ENCODE data around the gene RCSD1.

The RCSD1 gene

GRCh38 chr1:167671727-167672511, 41.9 kb downstream of the RCSD1 start:
- DNase-seq (ENCODE audit: insufficient read length, low spot score) (no peak), FAIRE-seq (no peak)
- TF ChIP-seq POLR2AphosphoS5 (IDR thresholded peaks at IDR 0.05; ENCODE audit: low read depth, low read length), result no peak
- no peak for TF ChIP-seq POLR2A (IDR thresholded peaks at IDR 0.05; ENCODE audit: low read depth, low read length)
- TF ChIP-seq PAX5 (IDR thresholded peaks at IDR 0.05; ENCODE audit: insufficient read depth, low read length, severe bottlenecking), result no peak
- TF ChIP-seq POU2F2 (IDR thresholded peaks at IDR 0.05; ENCODE audit: low read depth, low read length), result no peak
- TF ChIP-seq SPI1 (IDR thresholded peaks at IDR 0.05; ENCODE audit: low read depth, low read length), result no peak
- TF ChIP-seq TAF1 (IDR thresholded peaks at IDR 0.05; ENCODE audit: low read depth, low read length), result no peak

GRCh38 chr1:167672831-167673230, 42.8 kb downstream of the RCSD1 start:
- TF ChIP-seq PAX5 (IDR thresholded peaks at IDR 0.05; ENCODE audit: insufficient read depth, low read length, severe bottlenecking) (no peak), SPI1 (IDR thresholded peaks at IDR 0.05; ENCODE audit: low read depth, low read length) (no peak), POLR2A (IDR thresholded peaks at IDR 0.05; ENCODE audit: low read depth, low read length) (no peak), TAF1 (IDR thresholded peaks at IDR 0.05; ENCODE audit: low read depth, low read length) (no peak), POU2F2 (IDR thresholded peaks at IDR 0.05; ENCODE audit: low read depth, low read length) (no peak), POLR2AphosphoS5 (IDR thresholded peaks at IDR 0.05; ENCODE audit: low read depth, low read length) (no peak)
- FAIRE-seq (no peak), DNase-seq (ENCODE audit: insufficient read length, low spot score) (no peak)

GRCh38 chr1:167673265-167673664, 43.2 kb downstream of the RCSD1 start:
- no peak for FAIRE-seq
- DNase-seq (ENCODE audit: insufficient read length, low spot score), result no peak
- TF ChIP-seq SPI1 (IDR thresholded peaks at IDR 0.05; ENCODE audit: low read depth, low read length), result no peak
- TF ChIP-seq POU2F2 (IDR thresholded peaks at IDR 0.05; ENCODE audit: low read depth, low read length), result no peak
- no peak for TF ChIP-seq TAF1 (IDR thresholded peaks at IDR 0.05; ENCODE audit: low read depth, low read length)
- TF ChIP-seq PAX5 (IDR thresholded peaks at IDR 0.05; ENCODE audit: insufficient read depth, low read length, severe bottlenecking), result no peak
- no peak for TF ChIP-seq POLR2A (IDR thresholded peaks at IDR 0.05; ENCODE audit: low read depth, low read length)
- TF ChIP-seq POLR2AphosphoS5 (IDR thresholded peaks at IDR 0.05; ENCODE audit: low read depth, low read length), result no peak

- peak; percentile 16 for FAIRE-seq
Measured at GRCh38 chr1:167674156-167674555, 44.1 kb downstream of the RCSD1 start.

GRCh38 chr1:167675440-167675839, 45.4 kb downstream of the RCSD1 start:
- DNase-seq (ENCODE audit: insufficient read length, low spot score) (no peak), FAIRE-seq (no peak)
- TF ChIP-seq POLR2A (IDR thresholded peaks at IDR 0.05; ENCODE audit: low read depth, low read length), result no peak
- TF ChIP-seq PAX5 (IDR thresholded peaks at IDR 0.05; ENCODE audit: insufficient read depth, low read length, severe bottlenecking), result no peak
- TF ChIP-seq SPI1 (IDR thresholded peaks at IDR 0.05; ENCODE audit: low read depth, low read length), result no peak
- no peak for TF ChIP-seq POU2F2 (IDR thresholded peaks at IDR 0.05; ENCODE audit: low read depth, low read length)
- TF ChIP-seq TAF1 (IDR thresholded peaks at IDR 0.05; ENCODE audit: low read depth, low read length), result no peak
- no peak for TF ChIP-seq POLR2AphosphoS5 (IDR thresholded peaks at IDR 0.05; ENCODE audit: low read depth, low read length)

More at GRCh38 chr1:167674156-167674555, 44.1 kb downstream of the RCSD1 start:
- TF ChIP-seq SPI1 (IDR thresholded peaks at IDR 0.05; ENCODE audit: low read depth, low read length) (no peak), TAF1 (IDR thresholded peaks at IDR 0.05; ENCODE audit: low read depth, low read length) (no peak), POLR2AphosphoS5 (IDR thresholded peaks at IDR 0.05; ENCODE audit: low read depth, low read length) (no peak), POLR2A (IDR thresholded peaks at IDR 0.05; ENCODE audit: low read depth, low read length) (no peak), POU2F2 (IDR thresholded peaks at IDR 0.05; ENCODE audit: low read depth, low read length) (no peak), PAX5 (IDR thresholded peaks at IDR 0.05; ENCODE audit: insufficient read depth, low read length, severe bottlenecking) (no peak)
- no peak for DNase-seq (ENCODE audit: insufficient read length, low spot score)

- TF ChIP-seq PAX5 (IDR thresholded peaks at IDR 0.05; ENCODE audit: insufficient read depth, low read length, severe bottlenecking) (no peak), POU2F2 (IDR thresholded peaks at IDR 0.05; ENCODE audit: low read depth, low read length) (peak; percentile 87)
- peak; percentile 62 for FAIRE-seq
- DNase-seq (ENCODE audit: insufficient read length, low spot score), result no peak
Measured at GRCh38 chr1:167676205-167676915, 46.3 kb downstream of the RCSD1 start.

- peak; percentile 31 for FAIRE-seq
- no peak for TF ChIP-seq POLR2AphosphoS5 (IDR thresholded peaks at IDR 0.05; ENCODE audit: low read depth, low read length)
- peak; percentile 69 for TF ChIP-seq SPI1 (IDR thresholded peaks at IDR 0.05; ENCODE audit: low read depth, low read length)
- DNase-seq (ENCODE audit: insufficient read length, low spot score), result no peak
Measured at GRCh38 chr1:167676916-167677848, 47.1 kb downstream of the RCSD1 start.

- TF ChIP-seq POLR2A (IDR thresholded peaks at IDR 0.05; ENCODE audit: low read depth, low read length), result no peak
- TF ChIP-seq TAF1 (IDR thresholded peaks at IDR 0.05; ENCODE audit: low read depth, low read length), result no peak
- no peak for TF ChIP-seq SPI1 (IDR thresholded peaks at IDR 0.05; ENCODE audit: low read depth, low read length)
- TF ChIP-seq POLR2AphosphoS5 (IDR thresholded peaks at IDR 0.05; ENCODE audit: low read depth, low read length), result no peak
- TF ChIP-seq POU2F2 (IDR thresholded peaks at IDR 0.05; ENCODE audit: low read depth, low read length), result no peak
- no peak for TF ChIP-seq PAX5 (IDR thresholded peaks at IDR 0.05; ENCODE audit: insufficient read depth, low read length, severe bottlenecking)
- DNase-seq (ENCODE audit: insufficient read length, low spot score) (no peak), FAIRE-seq (no peak)
Measured at GRCh38 chr1:167678422-167678821, 48.4 kb downstream of the RCSD1 start.

- DNase-seq (ENCODE audit: insufficient read length, low spot score), result no peak
- no peak for TF ChIP-seq PAX5 (IDR thresholded peaks at IDR 0.05; ENCODE audit: insufficient read depth, low read length, severe bottlenecking)
- TF ChIP-seq POLR2AphosphoS5 (IDR thresholded peaks at IDR 0.05; ENCODE audit: low read depth, low read length), result no peak
- no peak for TF ChIP-seq POLR2A (IDR thresholded peaks at IDR 0.05; ENCODE audit: low read depth, low read length)
- TF ChIP-seq SPI1 (IDR thresholded peaks at IDR 0.05; ENCODE audit: low read depth, low read length), result no peak
- TF ChIP-seq POU2F2 (IDR thresholded peaks at IDR 0.05; ENCODE audit: low read depth, low read length), result no peak
- no peak for TF ChIP-seq TAF1 (IDR thresholded peaks at IDR 0.05; ENCODE audit: low read depth, low read length)
- no peak for FAIRE-seq
Measured at GRCh38 chr1:167678838-167679237, 48.8 kb downstream of the RCSD1 start.

Measured in GM12891 (cell line).